GM21619 (cell line): ENCODE results near the gene RAB3GAP2.
"Not testable (repeated sequence)": the region's sequence is repeated elsewhere in the genome, so short reads cannot be mapped to it uniquely, and the experiment has no call there.

ENCODE experiments used
- ATAC-seq: cut with Tn5 transposase; IDR thresholded peaks from one replicate; pipeline ENCODE4 v1.9.1; 2021; ENCODE audit not compliant: unreplicated experiment

The RAB3GAP2 gene

GRCh38 chr1:220204758-220205157 lies 67.5 kb downstream of the RAB3GAP2 start:
- ATAC-seq = not testable (repeated sequence)

- ATAC-seq = no peak
These were observed 68.4 kb downstream of the RAB3GAP2 start for GRCh38 chr1:220203816-220204215.

- no peak for ATAC-seq
These were observed 73.9 kb downstream of the RAB3GAP2 start for GRCh38 chr1:220198186-220199005.

- ATAC-seq = no peak
These were observed 76.6 kb downstream of the RAB3GAP2 start for GRCh38 chr1:220195701-220196100.

GRCh38 chr1:220189750-220190347 lies 82.4 kb downstream of the RAB3GAP2 start:
- ATAC-seq = no peak

GRCh38 chr1:220188538-220188937 lies 83.7 kb downstream of the RAB3GAP2 start:
- no peak for ATAC-seq

- ATAC-seq = no peak
These were observed 85.5 kb downstream of the RAB3GAP2 start for GRCh38 chr1:220186752-220187151.

GRCh38 chr1:220184506-220184905 lies 87.7 kb downstream of the RAB3GAP2 start:
- no peak for ATAC-seq

GRCh38 chr1:220182656-220183055 lies 89.6 kb downstream of the RAB3GAP2 start:
- ATAC-seq = no peak

GRCh38 chr1:220182111-220182510 lies 90.1 kb downstream of the RAB3GAP2 start:
- ATAC-seq = no peak

- no peak for ATAC-seq
These were observed 95.7 kb downstream of the RAB3GAP2 start for GRCh38 chr1:220176540-220176939.

- no peak for ATAC-seq
These were observed 101.3 kb downstream of the RAB3GAP2 start for GRCh38 chr1:220170836-220171526.

- ATAC-seq = not testable (repeated sequence)
These were observed 102.4 kb downstream of the RAB3GAP2 start for GRCh38 chr1:220169887-220170286.

GRCh38 chr1:220166853-220167252 lies 105.4 kb downstream of the RAB3GAP2 start:
- no peak for ATAC-seq

GRCh38 chr1:220164517-220164916 lies 107.7 kb downstream of the RAB3GAP2 start:
- ATAC-seq = no peak

GRCh38 chr1:220164116-220164515 lies 108.1 kb downstream of the RAB3GAP2 start:
- ATAC-seq = no peak

GRCh38 chr1:220160027-220160426 lies 112.2 kb downstream of the RAB3GAP2 start:
- ATAC-seq = no peak

GRCh38 chr1:220159041-220159440 lies 113.2 kb downstream of the RAB3GAP2 start:
- ATAC-seq = no peak

- not testable (repeated sequence) for ATAC-seq
These were observed 113.7 kb downstream of the RAB3GAP2 start for GRCh38 chr1:220158530-220158929.

GRCh38 chr1:220157738-220158137 lies 114.5 kb downstream of the RAB3GAP2 start:
- no peak for ATAC-seq

GRCh38 chr1:220156620-220157146 lies 115.6 kb downstream of the RAB3GAP2 start:
- ATAC-seq = no peak

- no peak for ATAC-seq
These were observed 119.1 kb downstream of the RAB3GAP2 start for GRCh38 chr1:220153147-220153546.
